ENCODE results near the gene CLCNKA. TPM values are rescaled to one million over a fixed set of nuclear protein-coding genes. Genes with fewer than 3 reads are reported as not detected.

The CLCNKA gene
- total and polyA plus RNA-seq, 2 experiments from 2014 or later, result 12.8 to 16.3 TPM

- H3K4me1 ChIP-seq (ENCODE audit: low read depth), result no peaks in the 10 kb centered on the region
- H3K36me3 ChIP-seq, result no peaks in the 10 kb centered on the region
- no peaks in the 10 kb centered on the region for H3K27me3 ChIP-seq
- H3K4me3 ChIP-seq, result no peak overlapping the region
- H3K27ac ChIP-seq, result no peak overlapping the region
- DNase-seq (ENCODE audit: low read depth in 1 of 2, low spot score in 1 of 2), result no peak
- H3K9me3 ChIP-seq (ENCODE audit: low read depth), result no peaks in the 10 kb centered on the region
- TF ChIP-seq, protein P1, sequence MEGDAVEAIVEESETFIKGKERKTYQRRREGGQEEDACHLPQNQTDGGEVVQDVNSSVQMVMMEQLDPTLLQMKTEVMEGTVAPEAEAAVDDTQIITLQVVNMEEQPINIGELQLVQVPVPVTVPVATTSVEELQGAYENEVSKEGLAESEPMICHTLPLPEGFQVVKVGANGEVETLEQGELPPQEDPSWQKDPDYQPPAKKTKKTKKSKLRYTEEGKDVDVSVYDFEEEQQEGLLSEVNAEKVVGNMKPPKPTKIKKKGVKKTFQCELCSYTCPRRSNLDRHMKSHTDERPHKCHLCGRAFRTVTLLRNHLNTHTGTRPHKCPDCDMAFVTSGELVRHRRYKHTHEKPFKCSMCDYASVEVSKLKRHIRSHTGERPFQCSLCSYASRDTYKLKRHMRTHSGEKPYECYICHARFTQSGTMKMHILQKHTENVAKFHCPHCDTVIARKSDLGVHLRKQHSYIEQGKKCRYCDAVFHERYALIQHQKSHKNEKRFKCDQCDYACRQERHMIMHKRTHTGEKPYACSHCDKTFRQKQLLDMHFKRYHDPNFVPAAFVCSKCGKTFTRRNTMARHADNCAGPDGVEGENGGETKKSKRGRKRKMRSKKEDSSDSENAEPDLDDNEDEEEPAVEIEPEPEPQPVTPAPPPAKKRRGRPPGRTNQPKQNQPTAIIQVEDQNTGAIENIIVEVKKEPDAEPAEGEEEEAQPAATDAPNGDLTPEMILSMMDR (IDR thresholded peaks at IDR 0.05; ENCODE audit: low read depth, low read length), result no peak
Observed at GRCh38 chr1:15993666-15994065, 28.2 kb upstream of the CLCNKA start.

DNA sequence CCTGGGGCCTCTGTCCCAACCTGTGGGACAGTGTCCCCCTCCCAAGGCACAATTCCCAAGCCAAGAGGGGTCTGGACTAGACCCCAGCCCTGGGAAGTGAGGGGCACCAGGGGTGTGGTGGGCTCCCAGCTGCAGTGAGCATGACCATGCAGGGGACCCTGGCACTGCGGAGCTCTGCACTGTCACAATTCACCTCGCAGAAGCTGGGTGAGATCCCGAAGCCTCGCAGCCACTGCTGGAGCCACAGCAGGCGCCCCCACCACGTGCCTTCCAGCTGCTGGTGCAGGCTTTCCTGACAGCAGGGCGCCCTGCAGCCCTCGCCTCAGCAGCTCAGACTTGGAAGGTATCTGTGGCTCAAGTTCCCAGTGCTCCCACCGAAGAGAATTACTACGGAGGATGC lies 27.8 kb upstream of the CLCNKA start:
- DNase-seq (ENCODE audit: low read depth in 1 of 2, low spot score in 1 of 2), result no peak
- no peaks in the 10 kb centered on the region for H3K27me3 ChIP-seq
- no peak overlapping the region for H3K4me3 ChIP-seq
- H3K27ac ChIP-seq, result no peak overlapping the region
- no peaks in the 10 kb centered on the region for H3K9me3 ChIP-seq (ENCODE audit: low read depth)
- TF ChIP-seq, protein P1 (IDR thresholded peaks at IDR 0.05; ENCODE audit: low read depth, low read length), result no peak
- no peaks in the 10 kb centered on the region for H3K36me3 ChIP-seq
- no peaks in the 10 kb centered on the region for H3K4me1 ChIP-seq (ENCODE audit: low read depth)

DNA sequence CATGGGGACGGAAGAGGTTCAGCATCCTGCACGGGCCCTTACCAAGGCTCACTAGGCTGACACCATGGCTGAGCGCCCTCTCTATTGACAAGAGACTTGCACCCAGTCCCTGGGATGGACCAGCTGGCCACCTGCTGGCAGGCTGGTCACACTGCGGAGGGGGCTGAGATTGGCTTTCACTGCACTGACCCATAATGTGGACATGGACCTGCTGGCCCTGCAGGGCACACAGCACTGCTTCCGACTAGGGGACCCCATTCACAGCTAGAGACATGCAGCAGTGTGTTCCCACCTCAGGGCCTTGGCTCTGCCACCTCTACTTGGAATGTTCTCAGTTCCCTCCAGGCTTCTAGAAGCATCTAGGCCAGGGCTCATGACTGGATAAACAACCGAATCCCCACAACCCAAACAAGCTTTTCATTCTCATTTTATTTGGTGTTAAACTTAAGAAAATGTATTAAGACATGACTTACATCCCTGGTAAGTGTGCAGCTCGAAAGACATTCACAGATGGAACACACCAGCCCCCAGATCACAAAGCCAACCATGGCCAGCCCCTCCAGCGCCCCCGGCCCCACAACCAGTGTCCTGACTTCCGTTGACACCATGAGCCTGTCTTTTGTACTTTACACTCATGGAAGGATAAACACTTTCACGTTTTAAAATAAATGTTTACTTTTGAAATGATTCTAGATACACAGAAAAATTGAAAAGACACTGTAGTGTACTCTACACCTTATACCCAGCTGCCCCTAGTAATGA lies 27.1 kb upstream of the CLCNKA start:
- Histone ChIP-seq H3K9me3 (ENCODE audit: low read depth) (no peaks in the 10 kb centered on the region), H3K4me1 (ENCODE audit: low read depth) (no peaks in the 10 kb centered on the region), H3K4me3 (no peak overlapping the region), H3K27ac (no peak overlapping the region), H3K27me3 (no peaks in the 10 kb centered on the region), H3K36me3 (no peaks in the 10 kb centered on the region)
- TF ChIP-seq, protein P1 (IDR thresholded peaks at IDR 0.05; ENCODE audit: low read depth, low read length), result peak; percentile 85
- DNase-seq (ENCODE audit: low read depth in 1 of 2, low spot score in 1 of 2), result peak; percentile 60 to 76

DNA sequence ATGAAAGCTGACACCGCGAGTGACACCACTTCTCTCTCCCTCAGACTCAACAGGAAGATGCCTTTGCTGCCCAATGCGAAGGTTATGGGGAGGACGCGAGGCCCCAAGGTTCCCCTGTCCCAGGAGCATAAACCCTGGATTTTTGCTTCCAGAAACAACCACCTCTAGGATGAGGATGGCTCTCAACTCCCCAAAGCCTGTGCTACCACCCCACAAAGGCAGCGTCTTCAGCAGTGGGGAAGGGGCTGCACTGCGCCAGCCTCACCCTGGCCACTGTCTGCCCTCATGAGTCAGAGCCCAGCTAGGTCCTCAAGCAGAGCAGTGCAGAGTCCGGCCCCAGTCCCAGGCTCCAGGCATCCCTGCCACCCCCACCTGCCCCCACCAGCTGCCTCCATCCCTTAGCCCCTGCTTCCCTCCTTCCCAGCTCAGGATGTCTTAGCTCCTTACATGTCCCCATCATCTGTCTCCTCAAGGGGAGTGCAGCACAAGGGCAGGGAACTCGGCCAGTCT lies 24.7 kb upstream of the CLCNKA start:
- Histone ChIP-seq H3K4me3 (no peak overlapping the region), H3K27me3 (no peaks in the 10 kb centered on the region), H3K4me1 (ENCODE audit: low read depth) (no peaks in the 10 kb centered on the region), H3K9me3 (ENCODE audit: low read depth) (no peaks in the 10 kb centered on the region), H3K36me3 (no peaks in the 10 kb centered on the region), H3K27ac (no peak overlapping the region)
- TF ChIP-seq, protein P1 (IDR thresholded peaks at IDR 0.05; ENCODE audit: low read depth, low read length), result no peak
- no peak for DNase-seq (ENCODE audit: low read depth in 1 of 2, low spot score in 1 of 2)

- no peaks in the 10 kb centered on the region for H3K4me1 ChIP-seq (ENCODE audit: low read depth)
- no peaks in the 10 kb centered on the region for H3K9me3 ChIP-seq (ENCODE audit: low read depth)
- no peak overlapping the region for H3K27ac ChIP-seq
- H3K27me3 ChIP-seq, result no peaks in the 10 kb centered on the region
- no peaks in the 10 kb centered on the region for H3K36me3 ChIP-seq
- TF ChIP-seq, protein P1 (IDR thresholded peaks at IDR 0.05; ENCODE audit: low read depth, low read length), result no peak
- H3K4me3 ChIP-seq, result no peak overlapping the region
- no peak for DNase-seq (ENCODE audit: low read depth in 1 of 2, low spot score in 1 of 2)
Observed at GRCh38 chr1:15997637-15998280, 24.1 kb upstream of the CLCNKA start.
